GM11168 (cell line): Measurements from ENCODE around the gene ARPP21.

ENCODE experiments used
- in situ Hi-C: fragments of 300-500 bp; cut with MboI; formaldehyde crosslinking; loops from one replicate; pipeline ENCODE4 v1.12.0; 2022; ENCODE audit warnings: low sequenced_read_pairs; ENCODE audit not compliant: unreplicated experiment

The ARPP21 gene

DNA sequence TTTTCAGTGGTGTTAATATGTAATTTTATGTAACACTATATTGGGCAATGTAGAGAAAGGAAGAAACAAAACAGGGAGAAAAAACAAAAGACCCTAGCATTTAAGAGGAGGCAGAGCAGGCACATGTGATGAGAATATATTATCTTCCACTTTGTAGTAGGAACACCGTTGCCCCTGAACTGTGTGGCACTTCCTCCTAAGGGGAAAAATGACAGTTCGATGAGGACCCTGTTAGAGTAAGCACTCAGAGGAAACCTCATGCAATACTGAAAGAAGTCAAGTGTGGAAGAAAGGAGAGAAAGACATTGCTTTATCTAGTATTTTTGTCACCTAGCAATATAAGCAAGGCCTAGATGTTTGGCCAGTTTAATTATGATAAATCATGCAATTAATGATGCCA lies 32.2 kb downstream of the ARPP21 start:
- in situ Hi-C loops = no loop called here

DNA sequence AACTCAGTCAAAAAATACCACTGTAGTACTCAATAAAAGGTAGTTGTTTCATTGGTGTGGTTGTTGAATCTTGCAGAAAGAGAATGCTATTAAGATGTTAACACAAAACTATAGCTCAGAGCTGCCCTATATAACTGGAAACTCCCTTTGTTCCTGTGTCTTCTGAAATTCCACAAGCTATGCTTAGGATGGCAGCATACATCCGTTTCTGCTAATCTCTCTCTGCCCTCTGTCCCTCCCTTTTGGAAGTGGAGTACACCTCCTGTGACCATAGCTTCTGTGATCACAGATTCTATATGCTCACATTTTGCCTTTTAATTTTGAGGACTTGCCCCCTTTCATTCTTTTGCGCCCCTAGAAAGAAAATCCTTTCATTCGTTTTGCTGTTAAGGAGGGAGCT lies 33.7 kb downstream of the ARPP21 start:
- in situ Hi-C loops = no loop called here

DNA sequence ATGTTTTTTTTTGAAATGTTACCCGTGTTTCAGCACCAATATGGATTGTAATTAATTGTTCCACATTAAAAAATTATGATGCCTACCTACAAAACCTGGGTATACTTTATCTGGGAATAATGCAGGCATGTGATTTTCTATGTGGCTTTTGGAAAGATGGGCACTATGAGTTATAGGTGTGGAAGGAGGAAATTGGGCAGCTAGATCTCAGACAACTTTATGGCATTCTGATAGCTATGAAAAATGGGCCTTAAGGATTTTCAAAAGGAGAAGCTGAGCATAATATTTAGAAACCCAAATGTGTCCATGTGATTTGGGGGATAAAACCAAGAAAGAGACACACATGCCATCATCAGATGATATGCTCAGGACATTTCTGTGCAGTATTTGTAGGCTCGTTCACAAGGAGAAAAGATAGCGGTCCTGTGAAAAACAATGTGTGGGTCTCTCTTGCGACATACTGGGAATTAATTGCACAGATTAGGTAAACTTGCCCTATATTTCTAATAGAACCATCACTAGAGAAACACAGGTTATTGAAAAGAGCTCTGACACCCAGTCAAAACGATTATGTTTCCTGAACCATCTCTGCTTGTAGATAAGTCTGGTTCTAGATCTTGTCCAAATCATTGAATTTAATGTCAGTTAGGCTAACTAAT lies 35.3 kb downstream of the ARPP21 start:
- in situ Hi-C loops = no loop called here

DNA sequence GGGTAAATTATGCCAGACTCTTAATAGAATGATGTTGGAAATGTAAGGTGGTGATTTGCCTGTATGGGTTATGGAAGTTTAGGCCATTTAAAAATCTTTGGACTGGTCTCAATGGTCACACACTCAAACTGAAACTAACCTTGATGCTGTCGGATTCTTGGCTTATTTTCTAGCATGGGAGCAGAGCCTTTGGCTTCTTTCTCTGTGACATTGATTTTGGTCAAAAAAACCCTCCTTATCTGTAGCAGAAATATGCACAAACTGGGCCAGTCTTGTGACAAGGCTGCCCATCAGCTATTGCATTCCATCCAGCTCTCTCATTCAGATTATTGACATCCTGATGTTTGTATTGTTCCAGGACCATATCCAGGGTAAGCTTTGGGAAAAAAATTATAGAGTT lies 35.9 kb downstream of the ARPP21 start:
- in situ Hi-C loops = no loop called here

DNA sequence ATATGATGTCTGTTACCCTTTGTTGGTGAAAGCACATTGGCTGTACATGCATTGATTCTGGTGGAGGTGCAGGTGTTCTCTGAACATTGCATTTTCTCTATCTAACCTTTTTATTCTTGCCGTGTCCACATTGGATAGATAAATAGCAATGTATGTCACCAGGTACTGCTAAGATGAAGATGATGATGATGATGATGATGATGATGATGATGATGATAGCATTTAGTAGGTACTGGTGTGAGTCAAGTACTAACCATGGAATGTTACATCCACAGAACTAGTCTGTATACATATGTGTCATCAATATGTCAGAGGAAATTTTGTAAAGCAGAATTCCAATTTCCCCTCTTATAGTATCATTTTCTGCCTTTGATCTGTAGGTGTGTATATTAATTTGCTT lies 36.3 kb downstream of the ARPP21 start:
- in situ Hi-C loops = no loop called here

DNA sequence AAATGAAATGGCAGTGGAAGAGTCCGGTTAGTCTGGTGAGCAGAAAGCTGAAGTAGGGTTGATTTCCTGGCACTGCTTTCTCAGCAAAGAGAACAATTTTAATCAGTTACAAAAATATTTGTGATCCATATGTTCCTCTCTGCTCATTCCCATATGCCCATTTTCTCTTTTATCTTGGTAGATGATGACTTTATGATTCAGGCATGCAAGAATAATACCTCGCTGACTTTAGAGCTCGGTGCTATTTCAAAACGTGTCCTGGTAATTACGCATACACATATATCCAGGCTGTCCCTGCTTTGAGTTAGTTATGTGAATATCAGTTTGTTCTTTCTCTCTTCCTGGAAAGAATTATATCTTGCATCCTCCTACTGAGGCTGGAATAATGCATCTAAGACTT lies 38.5 kb downstream of the ARPP21 start:
- in situ Hi-C loops = no loop called here

DNA sequence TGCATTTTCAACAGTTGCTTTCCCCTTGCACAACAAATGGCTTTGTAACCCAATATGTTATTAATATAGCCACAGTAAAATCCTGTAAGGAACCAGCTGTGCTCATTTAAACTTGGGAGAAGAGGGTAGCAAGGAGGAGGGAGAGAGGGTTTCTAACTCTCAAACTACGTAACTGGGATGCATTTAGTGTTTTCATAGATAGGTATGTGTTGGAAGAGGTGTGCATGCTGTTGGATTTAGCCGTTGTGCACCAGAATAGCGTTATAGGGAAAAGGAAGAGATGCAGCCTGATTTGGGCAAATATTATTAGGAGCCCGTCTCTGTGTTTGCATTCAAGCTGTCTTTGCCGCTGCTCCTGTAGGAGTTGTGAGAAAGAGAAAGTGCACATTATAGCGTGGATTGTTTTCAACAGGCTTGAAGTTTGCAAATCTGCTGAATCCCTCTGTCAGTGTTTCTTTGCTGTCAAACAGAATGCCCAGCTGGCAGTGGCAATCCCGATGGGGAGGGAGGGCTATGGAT lies 39.4 kb downstream of the ARPP21 start:
- in situ Hi-C loops = no loop called here

DNA sequence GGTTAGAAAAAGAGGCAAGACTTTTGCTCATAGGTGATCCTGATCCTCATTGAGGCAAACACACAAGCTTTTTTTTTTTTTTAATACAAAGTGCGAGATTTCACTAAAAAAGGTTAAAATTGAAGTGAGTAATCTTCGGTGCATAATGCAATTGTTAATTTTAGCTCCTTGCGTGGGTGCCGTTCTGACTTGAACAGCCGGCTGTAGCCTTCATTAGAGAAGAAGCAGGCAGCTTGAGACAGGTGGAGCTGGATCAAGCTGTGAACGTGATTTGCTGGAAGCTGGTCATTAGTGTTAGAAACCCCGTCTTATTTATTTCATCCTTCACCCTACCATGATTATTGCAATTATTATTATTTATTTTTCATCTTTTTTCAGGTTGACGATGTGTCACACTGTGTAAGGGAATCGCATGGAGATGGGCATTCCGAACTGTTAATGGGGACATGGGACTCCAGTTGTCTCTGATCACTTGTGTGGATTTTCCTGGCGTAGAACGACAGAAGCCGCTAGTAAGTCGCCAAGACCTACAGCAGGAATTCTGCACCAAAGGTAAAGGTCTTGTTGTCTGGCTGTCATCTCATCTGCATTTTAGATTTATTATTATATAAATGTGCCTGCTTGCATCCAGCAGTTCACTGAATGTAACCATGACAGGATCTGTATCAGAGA lies 40.2 kb downstream of the ARPP21 start:
- in situ Hi-C loops = loop anchor here (10.0 kb wide), 1 partner anchor 85 kb away; no protein-coding TSS in a partner anchor

DNA sequence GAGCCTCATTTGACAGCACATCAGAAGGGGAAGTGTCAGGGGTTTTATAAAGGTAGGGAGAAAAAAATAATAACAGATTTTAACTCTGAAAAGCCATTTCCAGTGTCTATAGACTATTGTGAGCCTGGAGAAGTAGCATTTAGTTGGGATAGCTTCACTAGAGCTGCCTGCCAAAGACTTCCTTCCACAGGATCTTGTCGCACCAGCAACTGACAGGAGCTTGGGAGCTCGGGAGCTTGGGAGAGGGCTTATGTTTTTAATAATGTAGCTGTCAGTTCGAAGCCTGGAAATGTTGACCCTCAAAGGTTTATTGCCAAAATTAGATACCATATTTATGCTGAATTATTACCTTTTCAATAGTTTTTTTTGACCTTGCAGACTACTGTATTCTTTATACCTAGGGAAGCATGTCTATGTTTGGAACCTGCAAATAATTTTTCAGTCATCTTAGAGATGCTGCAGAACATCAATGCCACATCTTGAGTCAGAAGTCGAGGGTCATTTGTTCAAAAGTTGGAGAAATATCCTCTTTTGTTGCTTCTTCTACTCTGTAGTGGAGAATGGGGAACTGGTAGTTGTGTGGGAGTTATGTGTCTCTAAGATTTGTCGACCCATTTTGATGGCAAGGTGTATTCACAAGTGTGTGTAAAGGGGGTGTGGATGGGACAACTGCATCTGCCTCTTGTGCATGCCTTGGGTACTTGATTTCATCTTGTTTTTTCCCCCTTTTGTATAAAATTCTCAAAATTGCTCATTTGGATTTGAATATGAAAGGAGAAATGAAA lies 41.7 kb downstream of the ARPP21 start:
- in situ Hi-C loops = loop anchor here (10.0 kb wide), 1 partner anchor 86 kb away; no protein-coding TSS in a partner anchor

DNA sequence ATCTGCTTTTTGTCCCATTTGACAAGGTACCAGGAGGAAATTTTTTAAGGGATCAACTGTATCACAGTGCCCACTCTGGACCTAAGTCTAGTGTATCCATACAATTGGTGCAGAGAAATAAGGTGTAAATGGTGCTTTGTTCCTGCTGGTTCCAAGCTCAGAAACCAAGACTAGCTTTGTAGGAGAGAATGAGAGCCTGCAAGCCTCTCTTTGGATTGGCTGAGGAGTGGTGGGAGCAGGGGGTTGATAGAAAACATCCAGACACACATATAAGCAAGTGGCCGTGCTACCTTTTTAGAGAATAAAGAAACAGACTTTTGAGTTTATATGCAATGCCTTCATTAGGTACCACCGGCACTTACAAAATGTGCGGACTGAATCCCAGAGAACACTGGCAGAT lies 45.8 kb downstream of the ARPP21 start:
- in situ Hi-C loops = loop anchor here (10.0 kb wide), 1 partner anchor 90 kb away; no protein-coding TSS in a partner anchor

DNA sequence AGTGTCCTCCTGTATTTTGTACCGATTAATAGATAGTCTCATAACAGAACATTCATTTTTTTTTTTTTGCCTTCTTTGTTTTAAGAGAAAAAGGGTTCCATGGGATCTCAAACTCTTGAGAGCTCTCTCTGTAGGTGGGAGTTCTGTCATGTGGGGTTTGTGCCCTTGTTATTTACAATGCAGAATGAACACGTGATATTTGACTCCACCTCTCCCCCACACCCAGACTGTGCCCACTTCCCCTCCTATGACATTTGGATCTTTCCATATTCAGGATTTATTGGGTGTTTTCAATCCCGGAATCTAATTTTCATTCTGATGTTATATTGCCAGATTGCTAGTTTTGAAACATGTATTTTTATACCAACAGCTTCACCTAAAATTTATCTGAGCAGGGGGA lies 49.5 kb downstream of the ARPP21 start:
- in situ Hi-C loops = loop anchor here (10.0 kb wide), 1 partner anchor 94 kb away; no protein-coding TSS in a partner anchor

DNA sequence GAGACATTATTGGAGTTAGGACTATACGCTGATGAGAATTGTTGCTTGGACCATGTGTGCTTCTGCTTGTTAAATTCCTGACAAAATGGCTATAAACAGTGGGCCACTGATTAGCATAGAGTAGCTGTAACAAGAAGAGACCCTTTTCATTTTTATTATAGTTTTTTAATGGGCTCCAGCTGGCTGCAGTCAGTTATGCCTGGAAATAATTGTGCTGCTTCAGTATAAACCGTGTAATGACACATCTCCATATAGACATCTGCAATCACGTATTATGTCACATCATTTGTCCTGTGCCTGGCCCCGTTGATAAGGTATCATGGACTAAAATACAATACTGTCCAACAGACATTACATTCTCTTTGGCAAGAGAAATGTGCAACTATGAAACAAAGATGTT lies 50.9 kb downstream of the ARPP21 start:
- in situ Hi-C loops = no loop called here

DNA sequence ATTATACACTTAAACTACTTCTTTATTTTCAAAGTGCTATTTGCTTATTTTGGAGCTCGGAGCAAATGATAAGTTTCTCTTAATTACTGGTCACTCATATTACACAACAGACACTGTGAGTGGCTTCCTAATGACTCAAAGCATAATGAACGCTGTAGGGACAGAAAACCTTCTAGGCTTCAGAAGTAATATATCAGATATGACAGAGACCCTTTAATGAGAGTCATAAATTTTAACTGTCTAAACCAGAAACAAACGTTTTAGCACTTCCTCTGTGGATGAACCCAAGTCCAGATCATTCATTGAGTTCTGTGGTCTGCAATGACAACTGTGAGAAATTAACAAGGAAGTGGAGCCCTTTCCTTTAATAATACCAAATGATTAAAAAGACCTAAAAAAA lies 66.6 kb downstream of the ARPP21 start:
- in situ Hi-C loops = no loop called here

DNA sequence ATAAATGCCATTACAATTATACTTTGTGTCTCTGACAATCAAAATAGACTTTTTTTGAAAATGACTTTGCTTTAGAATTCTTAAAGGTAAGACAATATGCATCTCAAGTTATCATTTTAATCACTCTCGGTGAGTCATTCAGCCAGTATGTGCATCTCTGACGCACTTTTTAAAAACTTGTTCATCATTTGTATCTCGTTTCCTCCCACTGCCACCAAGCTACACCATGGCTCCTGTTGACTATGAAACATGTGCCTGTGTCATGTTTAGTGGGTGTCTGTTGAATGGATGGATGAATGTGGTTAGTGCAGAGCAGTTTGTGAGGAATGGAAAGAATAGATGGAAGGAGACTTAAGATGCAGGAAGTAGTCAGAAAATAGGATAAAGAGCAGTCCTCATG lies 68.6 kb downstream of the ARPP21 start:
- in situ Hi-C loops = no loop called here

DNA sequence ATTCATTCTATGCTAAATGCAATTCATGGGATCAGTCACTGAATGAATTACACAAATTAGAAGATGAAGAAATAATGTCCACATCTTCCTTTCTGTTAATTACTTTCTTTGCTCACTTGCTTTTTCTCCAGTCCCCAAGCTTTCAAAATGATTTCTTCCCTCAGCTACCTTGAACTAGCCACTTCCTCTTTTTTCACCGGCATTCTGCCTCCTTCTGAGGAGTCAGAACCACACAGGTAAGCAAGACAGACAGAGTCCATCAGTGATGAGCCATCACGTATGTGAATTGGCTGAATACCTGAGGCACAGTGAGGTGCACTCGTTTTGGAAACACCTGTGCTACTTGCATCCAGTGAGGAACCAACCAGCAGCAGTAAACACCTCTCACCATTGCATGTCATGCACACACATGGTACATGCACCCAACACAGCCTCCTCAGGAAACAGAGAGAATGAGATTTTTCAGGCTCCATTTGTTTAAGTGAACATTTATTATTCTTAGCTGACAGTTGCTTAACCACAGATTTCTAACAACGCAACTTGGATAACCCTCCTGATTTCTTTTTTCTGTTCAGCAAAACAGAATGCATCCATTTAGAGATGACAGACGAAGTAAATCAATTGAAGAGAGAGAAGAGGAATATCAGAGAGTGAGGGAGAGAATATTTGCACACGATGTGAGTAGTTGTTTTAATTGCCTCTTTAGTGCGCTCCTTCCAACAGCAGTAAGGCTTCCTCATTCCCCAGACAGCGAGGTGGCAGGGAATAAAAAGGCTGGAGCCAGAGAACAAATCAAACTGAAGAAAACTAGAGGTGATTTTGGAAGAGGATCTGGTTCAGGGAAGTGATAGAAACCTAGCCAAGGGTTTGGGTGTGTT lies 69.3 kb downstream of the ARPP21 start:
- in situ Hi-C loops = no loop called here

DNA sequence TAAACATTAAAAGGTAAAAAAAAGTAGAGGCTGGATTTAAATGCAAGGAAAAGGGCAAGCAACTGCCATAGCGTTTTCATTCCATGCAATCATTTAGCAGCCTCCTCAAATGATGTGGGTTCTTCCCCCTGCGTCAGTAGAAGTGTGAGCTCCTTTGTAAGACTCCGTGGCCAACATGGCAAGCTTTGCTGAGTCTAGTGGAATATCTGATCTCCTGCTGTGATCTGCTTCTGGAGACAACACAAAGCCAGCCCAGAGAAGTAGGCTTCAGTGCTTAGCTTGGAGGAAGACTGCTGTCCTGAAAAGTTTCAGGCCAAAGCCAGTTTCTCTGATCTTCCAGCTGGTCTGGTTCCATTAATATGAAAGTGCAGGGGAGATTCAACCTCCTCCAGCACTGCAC lies 70.4 kb downstream of the ARPP21 start:
- in situ Hi-C loops = no loop called here

DNA sequence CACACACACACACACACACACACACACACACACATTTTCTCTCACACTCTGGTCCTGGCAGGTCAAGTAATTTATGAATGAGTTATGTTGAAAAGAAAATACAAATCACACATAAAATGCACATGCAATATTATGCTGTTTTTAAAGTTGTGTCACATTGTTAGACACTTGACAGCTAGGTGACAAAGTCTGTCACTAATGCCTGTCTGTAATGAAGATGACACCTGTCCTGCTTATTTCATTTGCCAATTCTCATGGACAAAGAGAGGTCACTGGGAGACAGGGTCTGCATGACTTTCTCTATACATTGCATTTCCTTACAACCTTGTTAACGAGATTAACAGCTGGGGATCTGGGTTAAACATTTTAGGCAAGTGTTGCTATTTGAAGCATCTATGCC lies 71.2 kb downstream of the ARPP21 start:
- in situ Hi-C loops = no loop called here

DNA sequence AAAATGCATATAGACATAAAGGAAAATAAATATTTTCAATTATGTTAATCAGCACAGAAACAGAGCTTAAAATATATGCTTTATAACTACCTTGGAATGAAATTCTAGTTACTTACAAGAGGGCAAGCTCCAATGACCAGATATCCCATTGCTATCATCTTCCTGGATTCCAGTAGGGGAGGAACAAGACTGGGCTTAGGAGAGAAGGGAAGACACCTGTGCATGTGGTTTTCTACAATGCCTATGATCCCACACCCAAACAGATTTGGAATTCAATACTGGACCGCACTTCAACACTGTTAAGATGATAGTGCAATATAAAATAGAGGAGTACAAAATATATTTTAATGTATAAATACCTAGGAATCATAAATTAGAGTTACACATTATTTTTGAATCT lies 79.6 kb downstream of the ARPP21 start:
- in situ Hi-C loops = no loop called here

DNA sequence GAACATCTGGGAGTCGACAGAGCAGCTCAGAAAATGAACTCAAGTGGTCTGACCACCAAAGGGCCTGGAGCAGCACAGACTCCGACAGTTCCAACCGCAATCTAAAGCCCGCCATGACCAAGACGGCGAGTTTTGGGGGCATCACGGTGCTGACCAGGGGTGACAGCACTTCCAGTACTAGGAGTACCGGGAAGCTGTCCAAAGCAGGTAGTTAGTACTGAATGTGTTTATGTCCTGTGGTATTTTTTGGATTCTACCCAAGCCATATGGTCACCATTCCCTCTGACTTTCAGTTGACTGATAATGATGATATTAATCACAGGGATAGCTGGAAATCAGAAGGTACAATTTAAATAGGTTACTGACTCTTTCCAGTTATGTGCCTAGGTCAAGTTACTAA lies 82.3 kb downstream of the ARPP21 start:
- in situ Hi-C loops = no loop called here

DNA sequence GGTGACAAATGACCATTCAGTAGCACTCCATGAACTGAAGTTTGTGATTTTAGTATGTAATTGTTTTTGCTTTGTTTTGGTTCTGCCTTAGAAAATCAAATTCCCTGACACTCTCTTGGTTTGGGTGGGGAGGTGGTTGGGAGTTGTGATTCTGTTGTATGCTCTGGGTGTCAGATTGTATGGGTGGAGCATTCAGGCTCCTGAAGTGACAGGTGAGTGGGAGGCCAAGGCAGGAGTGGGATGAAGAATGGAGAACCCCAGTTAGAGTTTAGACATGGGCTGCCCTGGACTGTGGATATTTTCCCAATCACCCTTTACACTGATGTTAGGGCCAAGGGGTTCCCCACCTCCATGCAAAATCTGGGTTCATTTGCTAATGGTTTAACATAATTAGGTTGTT lies 83.6 kb downstream of the ARPP21 start:
- in situ Hi-C loops = no loop called here
